ENCODE measurements around the gene ECE2.

DNA sequence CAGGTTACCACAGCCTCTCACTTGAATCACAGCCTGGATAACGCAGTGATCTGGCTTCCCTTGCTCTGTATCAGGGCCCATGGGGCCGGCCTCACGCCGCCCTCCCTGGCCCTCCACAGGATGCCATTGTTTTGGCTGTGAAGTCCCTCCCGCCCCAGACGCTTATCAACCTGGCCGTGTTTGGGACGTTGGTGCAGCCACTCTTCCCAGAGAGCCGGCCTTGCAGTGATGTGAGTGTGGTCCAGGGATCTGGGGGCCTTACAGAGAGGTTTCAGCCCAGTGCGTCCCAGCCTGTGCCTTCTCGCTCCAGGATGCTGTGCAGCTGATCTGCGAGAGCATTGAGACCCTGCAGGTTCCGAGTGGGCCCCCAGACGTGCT is 39.8 kb upstream of the ECE2 start:
- no peak for TF ChIP-seq GATA2 (IDR thresholded peaks at IDR 0.05; ENCODE audit: low read depth, low read length)
- TF ChIP-seq GATA3 (IDR thresholded peaks at IDR 0.05; ENCODE audit: low read depth, low read length): no peak

Data from SH-SY5Y (cell line).